Fibroblast of lung (primary cell): ENCODE data around the gene PLCB2.

Experiments
- CTCF ChIP-seq, 2 donors: IDR thresholded peaks in 1 of 2; conservative IDR thresholded peaks in 1 of 2; 1 replicate in 1 of 2; 2 replicates in 1 of 2; pipeline ENCODE4 v1.5.1; 2011 to 2012; ENCODE audit warnings: low read length in 2 of 2, control low read depth in 1 of 2, inconsistent platforms in 1 of 2, low read depth in 1 of 2, mild to moderate bottlenecking in 1 of 2
- EZH2 ChIP-seq: IDR thresholded peaks from 2 replicates; pipeline ENCODE4 v1.5.1; 2012; ENCODE audit warnings: low read length, control low read depth, mild to moderate bottlenecking; ENCODE audit errors: missing control alignments

- TF ChIP-seq CTCF (conservative IDR thresholded peaks at IDR 0.05 in 1 of 2, IDR thresholded peaks at IDR 0.05 in 1 of 2; ENCODE audit: low read depth in 1 of 2, low read length in 2 of 2), result no peak
- no peak for TF ChIP-seq EZH2
Measured at GRCh38 chr15:40306908-40307307, 827 bp downstream of the PLCB2 start.
